ENCODE measurements around the gene AKAP8. TPM values are rescaled to one million over a fixed set of nuclear protein-coding genes. Genes with fewer than 3 reads are reported as not detected.

AKAP8 gene
- total and polyA plus RNA-seq, 2 experiments from 2014 or later: 13.4 to 14.6 TPM

- no peak for DNase-seq
- Histone ChIP-seq H3K9me2 (ENCODE audit: insufficient read depth) (no peaks in the 10 kb centered on the region), H3K79me2 (ENCODE audit: insufficient read depth) (peaks cover 97% of the 10 kb centered on the region), H4K20me1 (ENCODE audit: insufficient read depth) (peaks cover 6% of the 10 kb centered on the region; the same call in 1 of the 2 replicates), H3F3A (ENCODE audit: insufficient read depth) (peaks cover 3% of the 10 kb centered on the region; the same call in 1 of the 2 replicates), H3K9me3 (ENCODE audit: low read depth) (no peaks in the 10 kb centered on the region), H3K4me1 (ENCODE audit: insufficient read depth) (no peaks in the 10 kb centered on the region), H3K27me3 (replicated peaks; ENCODE audit: insufficient read depth) (no peaks in the 10 kb centered on the region), H3K36me3 (ENCODE audit: low read depth) (peaks cover 12% of the 10 kb centered on the region; the same call in 1 of the 2 replicates), H3K9ac (no peak overlapping the region), H3K27ac (no peak overlapping the region), H3K4me2 (ENCODE audit: unreplicated experiment) (no peak overlapping the region), H3K4me3 (no peak overlapping the region), H2AFZ (no peak overlapping the region)
- in situ Hi-C loops (cut with MboI): no loop called here
- 65 to 67% methylated on average over 3 of the region's 3 CpGs for whole genome bisulfite sequencing, 2 experiments (ENCODE audit: low coverage in 1 of 2, low lambda C conversion rate in 2 of 2, missing lambda C conversion rate in 2 of 2)
- no peak for TF ChIP-seq EZH2 (IDR thresholded peaks at IDR 0.05; ENCODE audit: insufficient read depth, poor library complexity, severe bottlenecking)
- TF ChIP-seq EZH2phosphoT487 (IDR thresholded peaks at IDR 0.05; ENCODE audit: insufficient read depth, low read depth): no peak
Measured at GRCh38 chr19:15404780-15405211, 25.2 kb upstream of the AKAP8 start.

GRCh38 chr19:15404097-15404779 is 24.7 kb upstream of the AKAP8 start:
- H3K36me3 ChIP-seq (ENCODE audit: low read depth): peaks cover 12% of the 10 kb centered on the region; the same call in 1 of the 2 replicates
- H3K27me3 ChIP-seq (replicated peaks; ENCODE audit: insufficient read depth): no peaks in the 10 kb centered on the region
- H3K9ac ChIP-seq: no peak overlapping the region
- in situ Hi-C loops (cut with MboI): no loop called here
- H3K9me3 ChIP-seq (ENCODE audit: low read depth): no peaks in the 10 kb centered on the region
- no peak overlapping the region for H3K4me2 ChIP-seq (ENCODE audit: unreplicated experiment)
- H4K20me1 ChIP-seq (ENCODE audit: insufficient read depth): peaks cover 6% of the 10 kb centered on the region; the same call in 1 of the 2 replicates
- TF ChIP-seq EZH2 (IDR thresholded peaks at IDR 0.05; ENCODE audit: insufficient read depth, poor library complexity, severe bottlenecking): no peak
- no peak for TF ChIP-seq EZH2phosphoT487 (IDR thresholded peaks at IDR 0.05; ENCODE audit: insufficient read depth, low read depth)
- H3K4me1 ChIP-seq (ENCODE audit: insufficient read depth): no peaks in the 10 kb centered on the region
- no peak for DNase-seq
- peaks cover 3% of the 10 kb centered on the region; the same call in 1 of the 2 replicates for H3F3A ChIP-seq (ENCODE audit: insufficient read depth)
- no peak overlapping the region for H3K4me3 ChIP-seq
- H3K27ac ChIP-seq: no peak overlapping the region
- 73 to 80% methylated on average over 7 of the region's 7 CpGs for WGBS, 2 experiments (ENCODE audit: low coverage in 1 of 2, low lambda C conversion rate in 2 of 2, missing lambda C conversion rate in 2 of 2)
- H3K9me2 ChIP-seq (ENCODE audit: insufficient read depth): no peaks in the 10 kb centered on the region
- H2AFZ ChIP-seq: no peak overlapping the region
- H3K79me2 ChIP-seq (ENCODE audit: insufficient read depth): peaks cover 91% of the 10 kb centered on the region

DNA sequence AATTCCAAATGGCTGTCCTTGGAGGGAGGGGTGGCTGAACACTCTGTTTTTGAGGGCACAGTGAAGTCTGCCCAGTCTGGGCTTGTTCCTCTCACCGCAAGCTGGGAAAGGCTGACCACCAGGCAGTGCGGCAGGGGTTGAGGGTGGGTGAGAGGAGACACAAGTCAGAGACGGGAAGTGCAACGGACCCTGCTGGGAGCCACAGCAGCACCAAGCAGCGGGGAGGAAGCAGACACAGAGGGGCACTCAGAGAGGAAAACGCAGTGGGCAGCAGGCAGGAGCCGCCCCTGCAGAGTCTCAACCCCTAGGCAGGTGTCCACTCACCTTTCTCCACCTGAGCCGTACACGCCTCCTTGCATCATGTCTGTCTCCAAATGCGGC is 23.6 kb upstream of the AKAP8 start:
- peaks cover 11% of the 10 kb centered on the region; the same call in 1 of the 2 replicates for H3K36me3 ChIP-seq (ENCODE audit: low read depth)
- no peaks in the 10 kb centered on the region for H3K4me1 ChIP-seq (ENCODE audit: insufficient read depth)
- no peaks in the 10 kb centered on the region for H3K9me3 ChIP-seq (ENCODE audit: low read depth)
- H3F3A ChIP-seq (ENCODE audit: insufficient read depth): no peaks in the 10 kb centered on the region
- no peak for DNase-seq
- in situ Hi-C loops (cut with MboI): no loop called here
- WGBS, 2 experiments (ENCODE audit: low coverage in 1 of 2, low lambda C conversion rate in 2 of 2, missing lambda C conversion rate in 2 of 2): 89 to 92% methylated on average over 10 of the region's 10 CpGs
- H3K9me2 ChIP-seq (ENCODE audit: insufficient read depth): no peaks in the 10 kb centered on the region
- no peak overlapping the region for H3K9ac ChIP-seq
- H3K27ac ChIP-seq: no peak overlapping the region
- H3K79me2 ChIP-seq (ENCODE audit: insufficient read depth): peaks cover 80% of the 10 kb centered on the region
- H3K4me3 ChIP-seq: no peak overlapping the region
- H2AFZ ChIP-seq: no peak overlapping the region
- H3K4me2 ChIP-seq (ENCODE audit: unreplicated experiment): no peak overlapping the region
- TF ChIP-seq EZH2phosphoT487 (IDR thresholded peaks at IDR 0.05; ENCODE audit: insufficient read depth, low read depth): no peak
- TF ChIP-seq EZH2 (IDR thresholded peaks at IDR 0.05; ENCODE audit: insufficient read depth, poor library complexity, severe bottlenecking): no peak
- H3K27me3 ChIP-seq (replicated peaks; ENCODE audit: insufficient read depth): no peaks in the 10 kb centered on the region
- H4K20me1 ChIP-seq (ENCODE audit: insufficient read depth): peaks cover 6% of the 10 kb centered on the region; the same call in 1 of the 2 replicates

- H3K9me3 ChIP-seq (ENCODE audit: low read depth): no peaks in the 10 kb centered on the region
- no peak overlapping the region for H3K4me2 ChIP-seq (ENCODE audit: unreplicated experiment)
- no peak for TF ChIP-seq EZH2 (IDR thresholded peaks at IDR 0.05; ENCODE audit: insufficient read depth, poor library complexity, severe bottlenecking)
- TF ChIP-seq EZH2phosphoT487 (IDR thresholded peaks at IDR 0.05; ENCODE audit: insufficient read depth, low read depth): no peak
- no peaks in the 10 kb centered on the region for H3K9me2 ChIP-seq (ENCODE audit: insufficient read depth)
- 90 to 92% methylated on average over 15 of the region's 15 CpGs for WGBS, 2 experiments (ENCODE audit: low coverage in 1 of 2, low lambda C conversion rate in 2 of 2, missing lambda C conversion rate in 2 of 2)
- H2AFZ ChIP-seq: no peak overlapping the region
- in situ Hi-C loops (cut with MboI): no loop called here
- H3K27me3 ChIP-seq (replicated peaks; ENCODE audit: insufficient read depth): no peaks in the 10 kb centered on the region
- H3F3A ChIP-seq (ENCODE audit: insufficient read depth): no peaks in the 10 kb centered on the region
- no peak overlapping the region for H3K4me3 ChIP-seq
- peaks cover 7% of the 10 kb centered on the region; the same call in 1 of the 2 replicates for H3K36me3 ChIP-seq (ENCODE audit: low read depth)
- no peaks in the 10 kb centered on the region for H3K4me1 ChIP-seq (ENCODE audit: insufficient read depth)
- peaks cover 6% of the 10 kb centered on the region; the same call in 1 of the 2 replicates for H4K20me1 ChIP-seq (ENCODE audit: insufficient read depth)
- DNase-seq: no peak
- no peak overlapping the region for H3K9ac ChIP-seq
- no peak overlapping the region for H3K27ac ChIP-seq
- H3K79me2 ChIP-seq (ENCODE audit: insufficient read depth): peaks cover 75% of the 10 kb centered on the region
Measured at GRCh38 chr19:15402411-15403150, 23.0 kb upstream of the AKAP8 start.
